T-cell (primary cell): ENCODE data around the gene UCHL1. TPM values are rescaled to one million over a fixed set of nuclear protein-coding genes. Genes with fewer than 3 reads are reported as not detected.

Experiments
- ATAC-seq, 4 experiments: fragments of 200-7000 bp in 3 of 4; fragments of 150-1000 bp in 1 of 4; cut with Tn5 transposase; replicated peaks in 1 of 4; 1 replicate in 3 of 4; 2 replicates in 1 of 4; pipeline ENCODE4 v1.10.0; 2021; ENCODE audit warnings: moderate library complexity in 3 of 4, mild to moderate bottlenecking in 2 of 4, moderate number of reproducible peaks in 1 of 4
- CTCF ChIA-PET, 2 donors: fragments of 300-600 bp; sonication (Branson Sonifier 250); formaldehyde crosslinking; loops; one replicate each; lab custom pipeline; 2022; ENCODE audit warnings: antibody characterized with exemption in 2 of 2; lab: Charles Lee
- POLR2A ChIA-PET, 2 donors: fragments of 300-600 bp; sonication (Branson Sonifier 250); formaldehyde crosslinking; loops; one replicate each; lab custom pipeline; 2022; ENCODE audit warnings: antibody characterized with exemption in 2 of 2; lab: Charles Lee
- DNase-seq, 35 experiments: peaks; one replicate each; pipeline versions ENCODE4 v3.0.0 to v3.0.0-alpha.2; 2013 to 2023
- H3K27ac ChIP-seq: one replicate; pipeline ENCODE4 v1.5.1; 2013; ENCODE audit warnings: low read length
- H3K27me3 ChIP-seq, 2 experiments: replicated peaks in 1 of 2; 1 replicate in 1 of 2; 2 replicates in 1 of 2; pipeline versions ENCODE4 v1.6.1 to v1.7.0; 2013; ENCODE audit warnings: low read length in 1 of 2, mixed read lengths in 1 of 2; ENCODE audit not compliant: control insufficient read depth in 2 of 2, insufficient read depth in 2 of 2; ENCODE audit errors: extremely low read depth in 1 of 2
- H3K36me3 ChIP-seq, 2 donors: 1 replicate in 1 of 2; 2 replicates in 1 of 2; pipeline versions ENCODE4 v1.6.1 to v1.7.0; 2013; ENCODE audit warnings: low read length in 1 of 2; ENCODE audit not compliant: control insufficient read depth in 2 of 2, insufficient read depth in 1 of 2; ENCODE audit errors: extremely low read depth in 1 of 2
- H3K4me1 ChIP-seq, 2 experiments: 1 replicate in 1 of 2; 2 replicates in 1 of 2; pipeline versions ENCODE4 v1.6.1 to v1.7.0; 2013; ENCODE audit warnings: low read length in 2 of 2, mixed read lengths in 1 of 2; ENCODE audit not compliant: insufficient read depth in 2 of 2, control insufficient read depth in 1 of 2; ENCODE audit errors: extremely low read depth in 1 of 2
- H3K4me3 ChIP-seq, 2 donors: 1 replicate in 1 of 2; 2 replicates in 1 of 2; pipeline versions ENCODE4 v1.5.1 to v1.7.0; 2013; ENCODE audit warnings: mild to moderate bottlenecking in 2 of 2, low read length in 1 of 2, moderate library complexity in 1 of 2; ENCODE audit not compliant: control insufficient read depth in 1 of 2; ENCODE audit errors: extremely low read depth in 1 of 2
- H3K9me3 ChIP-seq: 2 replicates; pipeline ENCODE4 v1.7.0; 2013
- H3K27ac Mint-ChIP-seq, 2 donors: one replicate each; pipeline ENCODE4 v1.8.0; 2020 to 2021; ENCODE audit warnings: mild to moderate bottlenecking in 2 of 2, mixed read lengths in 2 of 2
- H3K27me3 Mint-ChIP-seq, 2 donors: one replicate each; pipeline ENCODE4 v1.8.0; 2021 to 2022; ENCODE audit warnings: mixed read lengths in 2 of 2
- H3K36me3 Mint-ChIP-seq: one replicate; pipeline ENCODE4 v1.8.0; 2021; ENCODE audit warnings: mixed read lengths
- H3K4me1 Mint-ChIP-seq, 3 donors: one replicate each; pipeline ENCODE4 v1.8.0; 2020 to 2022; ENCODE audit warnings: mixed read lengths in 3 of 3, mild to moderate bottlenecking in 1 of 3
- H3K4me3 Mint-ChIP-seq, 3 donors: one replicate each; pipeline ENCODE4 v1.8.0; 2020 to 2022; ENCODE audit warnings: mild to moderate bottlenecking in 3 of 3, mixed read lengths in 3 of 3, moderate library complexity in 3 of 3
- H3K9me3 Mint-ChIP-seq, 3 donors: one replicate each; pipeline ENCODE4 v1.8.0; 2020 to 2022; ENCODE audit warnings: mixed read lengths in 3 of 3
- WGBS: methylation state at CpG from one replicate; pipeline ENCODE4 v1.1.5; 2013; ENCODE audit warnings: missing lambda C conversion rate; ENCODE audit not compliant: insufficient coverage; 5-methylcytosine and 5-hydroxymethylcytosine counted together
- total RNA-seq, 35 experiments: library from RNA in 6 of 35; stranded (reverse) in 6 of 35; fragments of 120-200 nt in 1 of 35; gene quantifications; one replicate each; pipeline versions ENCODE4 v1.2.1 to v1.2.4 and lab custom pipeline; 2013 to 2026

Gene UCHL1
- total RNA-seq, 5 donors from 2014 or later (not counting 1 experiment from before 2014, with no cell fraction given): 1.2 to 2.1 (median 1.6) TPM; not detected in 2

- Histone ChIP-seq H3K4me3 (no peak overlapping the region), H3K27me3 (peaks cover 0 to 3% of the 10 kb centered on the region in 2 experiments), H3K36me3 (no peaks in the 10 kb centered on the region), H3K4me1 (no peaks in the 10 kb centered on the region), H3K9me3 (no peaks in the 10 kb centered on the region), H3K27ac (no peak overlapping the region)
- H3K36me3 Mint-ChIP-seq: no peaks in the 10 kb centered on the region
- DNase-seq (no peak), ATAC-seq (no peak)
- ChIA-PET CTCF (no interaction called here), POLR2A (no interaction called here)
- WGBS: no CpG with 5 or more reads among the region's 4 CpGs
- peaks cover 0 to 7% (median 0%) of the 10 kb centered on the region in 3 donors for H3K9me3 Mint-ChIP-seq
- H3K27ac Mint-ChIP-seq: no peak overlapping the region
- peaks cover 4 to 20% of the 10 kb centered on the region in 2 donors for H3K27me3 Mint-ChIP-seq
- H3K4me3 Mint-ChIP-seq: no peak overlapping the region
- no peaks in the 10 kb centered on the region for H3K4me1 Mint-ChIP-seq
Measured at GRCh38 chr4:41301137-41301536, 44.4 kb downstream of the UCHL1 start.

DNA sequence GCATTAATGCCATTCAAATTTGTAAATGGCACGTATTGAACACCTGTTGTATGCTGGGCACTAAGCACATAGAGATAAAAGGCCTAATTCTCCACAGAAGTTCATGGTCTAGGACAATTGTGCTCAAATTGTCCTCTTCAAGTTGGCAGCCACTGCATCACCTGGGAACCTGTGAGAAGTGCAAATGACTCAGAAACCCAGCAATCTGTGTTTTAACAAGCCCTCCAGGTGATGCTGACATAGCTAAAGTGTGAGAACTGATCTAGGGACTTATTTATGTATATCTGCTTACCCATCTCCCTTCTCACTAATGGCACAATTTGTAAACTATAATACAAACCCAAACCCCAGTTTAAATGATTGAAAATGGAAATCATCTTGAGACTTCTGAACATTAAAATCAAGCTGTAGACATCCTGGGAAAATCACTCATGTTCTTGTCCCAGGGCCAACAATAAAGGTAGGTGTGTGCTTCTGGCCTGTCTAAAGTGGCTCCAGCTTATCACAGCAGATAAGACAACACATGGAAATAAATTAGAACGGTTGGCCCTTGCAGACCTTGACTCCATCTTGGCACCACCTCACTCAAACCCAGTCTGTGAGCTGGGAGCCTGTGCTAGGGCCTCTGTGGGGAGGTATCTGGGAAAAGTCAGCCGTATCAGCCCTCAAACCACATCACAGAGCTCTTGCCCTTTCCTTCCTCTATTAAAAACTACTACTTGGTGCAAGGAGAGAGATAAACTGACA is 46.8 kb downstream of the UCHL1 start:
- WGBS: 56% methylated on average over 1 of the region's 3 CpGs
- H3K27me3 ChIP-seq: peaks cover 0 to 3% of the 10 kb centered on the region in 2 experiments
- H3K9me3 ChIP-seq: no peaks in the 10 kb centered on the region
- no peaks in the 10 kb centered on the region for H3K4me1 ChIP-seq
- ChIA-PET CTCF (no interaction called here), POLR2A (no interaction called here)
- Mint-ChIP-seq H3K27me3 (peaks cover 4 to 24% of the 10 kb centered on the region in 2 donors), H3K36me3 (no peaks in the 10 kb centered on the region), H3K9me3 (peaks cover 0 to 7% (median 0%) of the 10 kb centered on the region in 3 donors), H3K4me3 (no peak overlapping the region), H3K27ac (no peak overlapping the region), H3K4me1 (no peaks in the 10 kb centered on the region)
- DNase-seq (no peak), ATAC-seq (no peak)
- no peak overlapping the region for H3K27ac ChIP-seq
- no peaks in the 10 kb centered on the region for H3K36me3 ChIP-seq
- no peak overlapping the region for H3K4me3 ChIP-seq

GRCh38 chr4:41304221-41304620 is 47.5 kb downstream of the UCHL1 start:
- Histone ChIP-seq H3K4me3 (no peak overlapping the region), H3K9me3 (no peaks in the 10 kb centered on the region), H3K36me3 (no peaks in the 10 kb centered on the region), H3K27ac (no peak overlapping the region), H3K4me1 (no peaks in the 10 kb centered on the region), H3K27me3 (peaks cover 0 to 3% of the 10 kb centered on the region in 2 experiments)
- Mint-ChIP-seq H3K27ac (no peak overlapping the region), H3K36me3 (no peaks in the 10 kb centered on the region), H3K4me1 (no peaks in the 10 kb centered on the region), H3K27me3 (peaks cover 4 to 24% of the 10 kb centered on the region in 2 donors), H3K9me3 (peaks cover 0 to 7% (median 0%) of the 10 kb centered on the region in 3 donors), H3K4me3 (no peak overlapping the region)
- POLR2A ChIA-PET: no interaction called here
- WGBS: 84% methylated on average over 5 of the region's 5 CpGs
- CTCF ChIA-PET: no interaction called here
- DNase-seq (no peak), ATAC-seq (no peak)

DNA sequence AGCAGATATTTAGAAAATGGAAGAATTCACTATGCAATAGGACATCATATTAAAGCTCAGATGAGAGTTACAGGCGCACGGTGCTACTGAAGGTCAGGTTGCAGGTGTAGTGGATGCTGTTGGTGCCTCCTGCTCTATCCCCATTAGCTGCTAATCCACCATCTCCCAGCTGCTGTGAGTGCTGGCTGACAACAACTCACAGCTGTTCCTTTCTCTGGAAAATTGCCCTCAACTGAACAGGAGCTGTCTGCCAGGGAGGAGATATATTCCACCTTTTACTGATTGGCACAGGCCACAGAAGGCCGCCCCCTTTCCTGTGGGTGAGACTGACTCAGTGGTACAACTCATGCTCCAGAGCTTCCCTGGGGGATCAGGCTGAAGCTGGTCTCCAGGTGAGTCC is 48.7 kb downstream of the UCHL1 start:
- no peak overlapping the region for H3K4me3 Mint-ChIP-seq
- POLR2A ChIA-PET: no interaction called here
- DNase-seq (no peak), ATAC-seq (no peak)
- peaks cover 0 to 3% of the 10 kb centered on the region in 2 experiments for H3K27me3 ChIP-seq
- peaks cover 8 to 30% of the 10 kb centered on the region in 2 donors for H3K27me3 Mint-ChIP-seq
- H3K27ac Mint-ChIP-seq: no peak overlapping the region
- H3K4me1 ChIP-seq: no peaks in the 10 kb centered on the region
- 80% methylated on average over 1 of the region's 3 CpGs for WGBS
- CTCF ChIA-PET: no interaction called here
- H3K36me3 Mint-ChIP-seq: no peaks in the 10 kb centered on the region
- no peaks in the 10 kb centered on the region for H3K9me3 ChIP-seq
- no peaks in the 10 kb centered on the region for H3K36me3 ChIP-seq
- H3K27ac ChIP-seq: no peak overlapping the region
- peaks cover 0 to 7% (median 0%) of the 10 kb centered on the region in 3 donors for H3K9me3 Mint-ChIP-seq
- no peak overlapping the region for H3K4me3 ChIP-seq
- no peaks in the 10 kb centered on the region for H3K4me1 Mint-ChIP-seq

GRCh38 chr4:41307638-41308037 is 50.9 kb downstream of the UCHL1 start:
- no peak overlapping the region for H3K27ac Mint-ChIP-seq
- Histone ChIP-seq H3K9me3 (no peaks in the 10 kb centered on the region), H3K4me3 (no peak overlapping the region), H3K27me3 (peaks cover 0 to 11% of the 10 kb centered on the region in 2 experiments), H3K4me1 (no peaks in the 10 kb centered on the region), H3K27ac (no peak overlapping the region), H3K36me3 (no peaks in the 10 kb centered on the region)
- no peaks in the 10 kb centered on the region for H3K36me3 Mint-ChIP-seq
- WGBS: no CpG with 5 or more reads among the region's 1 CpG
- no peak for DNase-seq
- ChIA-PET POLR2A (no interaction called here), CTCF (no interaction called here)
- H3K27me3 Mint-ChIP-seq: peaks cover 16 to 29% of the 10 kb centered on the region in 2 donors
- H3K9me3 Mint-ChIP-seq: peaks cover 0 to 7% (median 0%) of the 10 kb centered on the region in 3 donors
- no peaks in the 10 kb centered on the region for H3K4me1 Mint-ChIP-seq
- H3K4me3 Mint-ChIP-seq: no peak overlapping the region
- no peak for ATAC-seq

- Histone ChIP-seq H3K36me3 (no peaks in the 10 kb centered on the region), H3K9me3 (no peaks in the 10 kb centered on the region), H3K27me3 (peaks cover 0 to 11% of the 10 kb centered on the region in 2 experiments), H3K4me1 (no peaks in the 10 kb centered on the region), H3K27ac (no peak overlapping the region), H3K4me3 (no peak overlapping the region)
- ChIA-PET CTCF (no interaction called here), POLR2A (no interaction called here)
- ATAC-seq: no peak
- H3K4me1 Mint-ChIP-seq: no peaks in the 10 kb centered on the region
- DNase-seq: no peak
- H3K27ac Mint-ChIP-seq: no peak overlapping the region
- no peaks in the 10 kb centered on the region for H3K36me3 Mint-ChIP-seq
- H3K4me3 Mint-ChIP-seq: no peak overlapping the region
- WGBS: 64% methylated on average over 2 of the region's 2 CpGs
- H3K9me3 Mint-ChIP-seq: peaks cover 0 to 7% (median 0%) of the 10 kb centered on the region in 3 donors
- peaks cover 16 to 33% of the 10 kb centered on the region in 2 donors for H3K27me3 Mint-ChIP-seq
Measured at GRCh38 chr4:41308398-41308797, 51.7 kb downstream of the UCHL1 start.
